ENCODE data around the gene ABR.
"Not testable (repeated sequence)": the region's sequence is repeated elsewhere in the genome, so short reads cannot be mapped to it uniquely, and the experiment has no call there.

Gene ABR

GRCh38 chr17:1047879-1048470, 131.8 kb downstream of the ABR start:
- Histone ChIP-seq H3K9ac (ENCODE audit: low read depth, low read length) (no peak overlapping the region), H3K4me2 (ENCODE audit: insufficient read depth, low read length) (no peak overlapping the region), H2AFZ (ENCODE audit: low read depth, low read length) (no peak overlapping the region), H3K27ac (ENCODE audit: low read length) (no peak overlapping the region), H4K20me1 (ENCODE audit: insufficient read depth, low read length) (no peaks in the 10 kb centered on the region), H3K27me3 (ENCODE audit: insufficient read depth, low read length, poor library complexity) (no peaks in the 10 kb centered on the region), H3K9me3 (ENCODE audit: insufficient read depth, low read length, severe bottlenecking) (no peaks in the 10 kb centered on the region), H3K4me3 (ENCODE audit: low read depth in 1 of 2, low read length in 2 of 2) (no peak overlapping the region), H3K36me3 (ENCODE audit: insufficient read depth, low read length) (peaks cover 6% of the 10 kb centered on the region; the same call in 1 of the 2 replicates), H3K4me1 (ENCODE audit: insufficient read depth, low read length) (no peaks in the 10 kb centered on the region), H3K79me2 (ENCODE audit: insufficient read depth, low read length) (no peaks in the 10 kb centered on the region)
- TF ChIP-seq EZH2 (IDR thresholded peaks at IDR 0.05; ENCODE audit: borderline replicate concordance, low read depth, low read length, severe bottlenecking), result no peak
- TF ChIP-seq CTCF (IDR thresholded peaks at IDR 0.05; ENCODE audit: borderline replicate concordance, extremely low read depth, low read length, poor library complexity, severe bottlenecking), result no peak
- ATAC-seq (ENCODE audit: insufficient read depth, low read depth) (no peak), DNase-seq (no peak)

GRCh38 chr17:1047177-1047878, 132.5 kb downstream of the ABR start:
- TF ChIP-seq EZH2 (IDR thresholded peaks at IDR 0.05; ENCODE audit: borderline replicate concordance, low read depth, low read length, severe bottlenecking), result no peak
- TF ChIP-seq CTCF (IDR thresholded peaks at IDR 0.05; ENCODE audit: borderline replicate concordance, extremely low read depth, low read length, poor library complexity, severe bottlenecking), result no peak
- Histone ChIP-seq H3K27me3 (ENCODE audit: insufficient read depth, low read length, poor library complexity) (no peaks in the 10 kb centered on the region), H4K20me1 (ENCODE audit: insufficient read depth, low read length) (peaks cover 2% of the 10 kb centered on the region; the same call in 1 of the 2 replicates), H3K4me2 (ENCODE audit: insufficient read depth, low read length) (no peak overlapping the region), H3K9me3 (ENCODE audit: insufficient read depth, low read length, severe bottlenecking) (no peaks in the 10 kb centered on the region), H3K4me3 (ENCODE audit: low read depth in 1 of 2, low read length in 2 of 2) (no peak overlapping the region), H3K79me2 (ENCODE audit: insufficient read depth, low read length) (no peaks in the 10 kb centered on the region), H2AFZ (ENCODE audit: low read depth, low read length) (no peak overlapping the region), H3K36me3 (ENCODE audit: insufficient read depth, low read length) (peaks cover 6% of the 10 kb centered on the region), H3K4me1 (ENCODE audit: insufficient read depth, low read length) (no peaks in the 10 kb centered on the region), H3K9ac (ENCODE audit: low read depth, low read length) (no peak overlapping the region), H3K27ac (ENCODE audit: low read length) (no peak overlapping the region)
- ATAC-seq (ENCODE audit: insufficient read depth, low read depth) (no peak), DNase-seq (no peak)

GRCh38 chr17:1045456-1045855, 134.3 kb downstream of the ABR start:
- DNase-seq, result no peak
- Histone ChIP-seq H3K4me1 (ENCODE audit: insufficient read depth, low read length) (no peaks in the 10 kb centered on the region), H3K27ac (ENCODE audit: low read length) (no peak overlapping the region), H2AFZ (ENCODE audit: low read depth, low read length) (no peak overlapping the region), H3K36me3 (ENCODE audit: insufficient read depth, low read length) (peaks cover 6% of the 10 kb centered on the region), H3K4me3 (ENCODE audit: low read depth in 1 of 2, low read length in 2 of 2) (no peak overlapping the region), H3K4me2 (ENCODE audit: insufficient read depth, low read length) (no peak overlapping the region), H3K9ac (ENCODE audit: low read depth, low read length) (no peak overlapping the region), H4K20me1 (ENCODE audit: insufficient read depth, low read length) (peaks cover 4% of the 10 kb centered on the region; the same call in 1 of the 2 replicates), H3K79me2 (ENCODE audit: insufficient read depth, low read length) (no peaks in the 10 kb centered on the region), H3K9me3 (ENCODE audit: insufficient read depth, low read length, severe bottlenecking) (no peaks in the 10 kb centered on the region), H3K27me3 (ENCODE audit: insufficient read depth, low read length, poor library complexity) (no peaks in the 10 kb centered on the region)
- no peak for ATAC-seq (ENCODE audit: insufficient read depth, low read depth)
- TF ChIP-seq CTCF (IDR thresholded peaks at IDR 0.05; ENCODE audit: borderline replicate concordance, extremely low read depth, low read length, poor library complexity, severe bottlenecking) (no peak), EZH2 (IDR thresholded peaks at IDR 0.05; ENCODE audit: borderline replicate concordance, low read depth, low read length, severe bottlenecking) (no peak)

- not testable (repeated sequence) for H2AFZ ChIP-seq (ENCODE audit: low read depth, low read length); H3K36me3 ChIP-seq (ENCODE audit: insufficient read depth, low read length); H3K4me2 ChIP-seq (ENCODE audit: insufficient read depth, low read length); H3K27ac ChIP-seq (ENCODE audit: low read length); H3K27me3 ChIP-seq (ENCODE audit: insufficient read depth, low read length, poor library complexity); H3K79me2 ChIP-seq (ENCODE audit: insufficient read depth, low read length); H4K20me1 ChIP-seq (ENCODE audit: insufficient read depth, low read length); H3K4me3 ChIP-seq (ENCODE audit: low read depth in 1 of 2, low read length in 2 of 2); H3K9ac ChIP-seq (ENCODE audit: low read depth, low read length); H3K9me3 ChIP-seq (ENCODE audit: insufficient read depth, low read length, severe bottlenecking); DNase-seq; H3K4me1 ChIP-seq (ENCODE audit: insufficient read depth, low read length); ATAC-seq (ENCODE audit: insufficient read depth, low read depth)
Observed at GRCh38 chr17:1044387-1045009, 135.3 kb downstream of the ABR start.

Data from DND-41 (cell line).